Epithelial cell of esophagus (primary cell): ENCODE results near the gene FBXL5.

Experiments used
- DNase-seq: peaks from one replicate; pipeline ENCODE4 v3.0.0; 2010; ENCODE audit warnings: low read depth
- H3K4me3 ChIP-seq: 2 replicates; pipeline ENCODE4 v1.5.1; 2011; ENCODE audit warnings: mild to moderate bottlenecking, low read length, control low read depth
- TF ChIP-seq, protein P1 (sequence below): IDR thresholded peaks from 2 replicates; pipeline ENCODE4 v1.5.1; 2011; ENCODE audit warnings: low read depth, mild to moderate bottlenecking, low read length, control low read depth, inconsistent platforms; ENCODE audit not compliant: insufficient read depth; ENCODE audit errors: missing control alignments

The FBXL5 gene, protein sequence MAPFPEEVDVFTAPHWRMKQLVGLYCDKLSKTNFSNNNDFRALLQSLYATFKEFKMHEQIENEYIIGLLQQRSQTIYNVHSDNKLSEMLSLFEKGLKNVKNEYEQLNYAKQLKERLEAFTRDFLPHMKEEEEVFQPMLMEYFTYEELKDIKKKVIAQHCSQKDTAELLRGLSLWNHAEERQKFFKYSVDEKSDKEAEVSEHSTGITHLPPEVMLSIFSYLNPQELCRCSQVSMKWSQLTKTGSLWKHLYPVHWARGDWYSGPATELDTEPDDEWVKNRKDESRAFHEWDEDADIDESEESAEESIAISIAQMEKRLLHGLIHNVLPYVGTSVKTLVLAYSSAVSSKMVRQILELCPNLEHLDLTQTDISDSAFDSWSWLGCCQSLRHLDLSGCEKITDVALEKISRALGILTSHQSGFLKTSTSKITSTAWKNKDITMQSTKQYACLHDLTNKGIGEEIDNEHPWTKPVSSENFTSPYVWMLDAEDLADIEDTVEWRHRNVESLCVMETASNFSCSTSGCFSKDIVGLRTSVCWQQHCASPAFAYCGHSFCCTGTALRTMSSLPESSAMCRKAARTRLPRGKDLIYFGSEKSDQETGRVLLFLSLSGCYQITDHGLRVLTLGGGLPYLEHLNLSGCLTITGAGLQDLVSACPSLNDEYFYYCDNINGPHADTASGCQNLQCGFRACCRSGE

DNA sequence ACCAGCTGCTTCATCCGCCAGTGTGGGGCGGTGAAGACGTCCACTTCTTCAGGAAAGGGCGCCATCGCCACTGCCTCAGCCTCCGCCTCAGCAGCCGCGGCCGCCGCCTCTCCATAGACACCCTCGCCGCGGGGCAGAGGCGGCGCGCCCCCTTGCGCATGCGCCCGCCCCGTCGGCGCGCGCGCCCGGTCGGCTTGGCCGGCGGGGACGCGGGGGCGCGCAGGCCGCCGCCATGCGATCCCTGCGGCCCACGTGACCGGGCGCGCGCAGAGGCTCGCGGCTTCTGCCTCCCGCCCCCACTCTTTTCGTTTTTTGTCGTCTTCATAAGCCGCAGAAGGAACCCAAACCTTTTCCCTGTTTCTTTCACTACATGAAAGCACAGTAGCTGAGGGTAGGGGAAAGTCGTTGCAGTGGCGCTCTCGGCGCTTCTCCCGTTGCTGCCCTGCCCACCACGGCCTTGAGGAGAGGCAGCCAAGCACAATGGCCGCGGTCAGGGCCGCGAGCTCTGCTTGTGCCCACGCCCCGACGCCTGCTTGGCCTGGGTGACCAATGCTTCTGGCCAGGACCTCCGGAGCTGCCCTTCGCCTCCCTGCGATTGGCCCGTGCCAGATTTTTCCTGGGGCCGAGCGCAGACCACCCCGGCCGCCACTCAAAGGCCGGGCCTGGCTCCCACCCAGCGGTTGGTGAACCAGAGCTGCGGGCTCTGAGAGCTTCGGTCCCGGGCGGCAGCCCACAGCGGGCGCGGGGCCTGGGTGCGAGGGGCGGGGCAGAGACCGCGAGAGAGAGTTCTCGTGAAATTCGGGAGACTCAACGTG lies at the start of gene FBXL5:
FBXL5 (minus strand) TSS at position 135 of the 815 bp plus-strand sequence; CDS start at position 65, 70 bp downstream.
- TF ChIP-seq, protein P1, sequence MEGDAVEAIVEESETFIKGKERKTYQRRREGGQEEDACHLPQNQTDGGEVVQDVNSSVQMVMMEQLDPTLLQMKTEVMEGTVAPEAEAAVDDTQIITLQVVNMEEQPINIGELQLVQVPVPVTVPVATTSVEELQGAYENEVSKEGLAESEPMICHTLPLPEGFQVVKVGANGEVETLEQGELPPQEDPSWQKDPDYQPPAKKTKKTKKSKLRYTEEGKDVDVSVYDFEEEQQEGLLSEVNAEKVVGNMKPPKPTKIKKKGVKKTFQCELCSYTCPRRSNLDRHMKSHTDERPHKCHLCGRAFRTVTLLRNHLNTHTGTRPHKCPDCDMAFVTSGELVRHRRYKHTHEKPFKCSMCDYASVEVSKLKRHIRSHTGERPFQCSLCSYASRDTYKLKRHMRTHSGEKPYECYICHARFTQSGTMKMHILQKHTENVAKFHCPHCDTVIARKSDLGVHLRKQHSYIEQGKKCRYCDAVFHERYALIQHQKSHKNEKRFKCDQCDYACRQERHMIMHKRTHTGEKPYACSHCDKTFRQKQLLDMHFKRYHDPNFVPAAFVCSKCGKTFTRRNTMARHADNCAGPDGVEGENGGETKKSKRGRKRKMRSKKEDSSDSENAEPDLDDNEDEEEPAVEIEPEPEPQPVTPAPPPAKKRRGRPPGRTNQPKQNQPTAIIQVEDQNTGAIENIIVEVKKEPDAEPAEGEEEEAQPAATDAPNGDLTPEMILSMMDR: no peak
- peak; percentile 86 for DNase-seq
- peak within 1 kb of the TSS; percentile 79 for H3K4me3 ChIP-seq

DNA sequence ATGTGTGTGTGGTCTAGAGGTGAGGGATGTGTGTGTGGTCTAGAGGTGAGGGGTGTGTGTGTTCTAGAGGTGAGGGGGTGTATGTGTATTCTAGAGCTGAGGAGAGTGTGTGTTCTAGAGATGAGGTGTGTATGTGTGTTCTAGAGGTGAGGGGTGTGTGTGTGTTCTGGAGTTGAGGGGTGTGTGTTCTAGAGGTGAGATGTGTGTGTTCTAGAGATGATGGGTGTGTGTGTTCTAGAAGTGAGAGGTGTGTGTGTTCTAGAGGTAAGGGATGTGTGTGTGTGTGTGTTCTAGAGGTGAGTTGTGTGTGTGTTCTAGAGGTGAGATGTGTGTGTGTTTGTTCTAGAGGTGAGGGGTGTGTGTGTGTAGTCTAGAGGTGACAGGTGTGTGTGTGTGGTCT lies 49.0 kb upstream of the FBXL5 start:
- no peak overlapping the region for H3K4me3 ChIP-seq
- DNase-seq: no peak
- TF ChIP-seq, protein P1: no peak

DNA sequence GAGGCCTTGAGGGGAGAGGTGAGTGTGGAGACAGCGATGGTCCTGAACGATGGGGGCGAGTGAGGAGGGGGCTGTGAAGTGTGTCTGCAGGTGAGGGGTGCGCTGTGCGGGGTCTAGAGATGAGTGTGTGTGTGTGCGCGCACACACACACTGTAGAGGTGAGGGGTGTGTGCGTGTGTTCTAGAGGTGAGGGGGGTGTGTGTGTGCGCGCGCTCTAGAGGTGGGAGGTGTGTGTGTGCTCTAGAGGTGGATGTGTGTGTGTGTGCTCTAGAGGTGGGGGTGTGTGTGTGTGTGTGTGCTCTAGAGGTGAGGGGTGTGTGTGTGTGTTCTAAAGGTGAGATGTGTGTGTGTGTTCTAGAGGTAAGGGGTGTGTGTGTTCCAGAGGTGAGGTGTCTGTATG lies 48.3 kb upstream of the FBXL5 start:
- no peak for DNase-seq
- TF ChIP-seq, protein P1: no peak
- H3K4me3 ChIP-seq: no peak overlapping the region

DNA sequence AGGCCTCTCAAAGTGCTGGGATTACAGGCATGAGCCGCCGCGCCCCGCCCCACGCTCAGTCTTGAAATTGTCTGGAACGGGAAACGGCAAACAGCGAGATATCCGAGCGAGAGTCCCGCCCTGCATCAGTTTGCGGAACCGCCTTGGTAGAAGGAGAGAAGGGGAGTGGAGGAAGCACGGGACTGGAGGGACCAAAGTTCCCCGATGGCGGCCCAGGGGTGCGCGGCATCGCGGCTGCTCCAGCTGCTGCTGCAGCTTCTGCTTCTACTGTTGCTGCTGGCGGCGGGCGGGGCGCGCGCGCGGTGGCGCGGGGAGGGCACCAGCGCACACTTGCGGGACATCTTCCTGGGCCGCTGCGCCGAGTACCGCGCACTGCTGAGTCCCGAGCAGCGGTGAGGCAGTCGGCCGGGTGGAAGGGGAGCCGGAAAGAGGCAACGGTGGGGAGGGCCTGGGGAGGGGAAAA lies 47.8 kb upstream of the FBXL5 start, which contains the start of gene BST1:
BST1 (plus strand) TSS at position 125 of the 463 bp plus-strand sequence; CDS start at position 205, 80 bp downstream.
- TF ChIP-seq, protein P1: no peak
- DNase-seq: peak; percentile 53
- H3K4me3 ChIP-seq: peak within 1 kb of the TSS; percentile 32

DNA sequence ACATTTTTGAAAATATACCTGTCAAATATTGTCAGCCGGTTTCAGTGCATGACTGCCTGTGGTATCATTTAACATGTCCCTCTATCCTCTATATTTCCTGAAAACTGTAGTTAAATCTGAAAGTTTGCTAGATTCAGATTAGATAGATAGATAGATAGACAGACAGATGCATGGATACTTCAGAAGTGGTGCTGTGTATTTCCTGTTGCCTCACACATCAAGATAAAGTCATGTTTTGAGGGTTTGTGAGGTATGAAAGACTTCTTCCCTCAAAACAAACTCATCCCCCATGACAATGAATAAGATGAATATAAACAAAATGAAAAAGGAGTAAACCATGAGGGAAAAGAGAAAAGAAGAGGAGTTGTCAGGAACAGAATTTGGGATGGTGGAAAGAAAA lies 41.7 kb upstream of the FBXL5 start:
- H3K4me3 ChIP-seq: no peak overlapping the region
- TF ChIP-seq, protein P1: no peak
- DNase-seq: no peak

DNA sequence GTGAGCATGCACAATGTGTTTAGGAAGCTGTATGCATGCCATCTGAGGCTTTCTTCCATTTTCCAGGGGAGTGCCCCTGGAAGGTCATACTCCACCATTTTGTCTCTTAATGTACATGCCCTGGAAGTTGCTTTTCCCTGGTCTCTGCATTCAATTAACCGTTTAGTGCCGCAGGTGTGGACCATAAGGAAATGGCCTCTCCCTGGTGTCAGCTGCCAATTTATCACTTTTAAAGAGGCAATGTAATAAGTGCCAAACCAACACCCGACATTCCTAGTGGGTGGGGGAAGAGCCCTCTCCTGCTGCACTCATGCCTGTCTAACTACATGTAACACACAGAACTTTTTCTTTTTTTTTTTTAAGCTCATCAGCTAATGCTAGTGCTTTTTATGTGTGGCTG lies 40.6 kb upstream of the FBXL5 start:
- no peak for DNase-seq
- H3K4me3 ChIP-seq: no peak overlapping the region
- TF ChIP-seq, protein P1: no peak
